GM19351 (cell line): ENCODE data around the gene RHEBL1.

ENCODE experiments used
- ATAC-seq: cut with Tn5 transposase; IDR thresholded peaks from one replicate; pipeline ENCODE4 v1.9.1; 2021; ENCODE audit warnings: mild to moderate bottlenecking, moderate library complexity; ENCODE audit not compliant: unreplicated experiment

The RHEBL1 gene

DNA sequence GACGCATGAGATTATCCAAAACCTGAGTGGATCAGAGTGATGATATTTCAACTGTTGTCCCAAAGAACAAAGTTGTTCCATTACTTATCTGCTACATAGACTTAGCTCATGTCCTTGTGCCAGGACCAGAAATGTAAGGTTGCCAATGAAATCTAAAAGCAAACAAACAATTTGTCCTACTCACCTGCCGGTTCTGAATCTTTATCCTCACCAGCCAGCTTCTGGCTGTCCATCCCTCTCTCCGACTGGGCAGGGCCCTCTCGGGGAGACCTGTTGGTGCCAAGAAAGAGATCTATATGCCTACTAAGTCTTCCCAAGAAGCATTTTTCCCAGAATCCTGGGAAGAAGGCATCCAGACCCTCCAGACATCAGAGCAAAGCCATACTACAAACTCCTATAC, 14.7 kb downstream of the RHEBL1 start:
- ATAC-seq = no peak

DNA sequence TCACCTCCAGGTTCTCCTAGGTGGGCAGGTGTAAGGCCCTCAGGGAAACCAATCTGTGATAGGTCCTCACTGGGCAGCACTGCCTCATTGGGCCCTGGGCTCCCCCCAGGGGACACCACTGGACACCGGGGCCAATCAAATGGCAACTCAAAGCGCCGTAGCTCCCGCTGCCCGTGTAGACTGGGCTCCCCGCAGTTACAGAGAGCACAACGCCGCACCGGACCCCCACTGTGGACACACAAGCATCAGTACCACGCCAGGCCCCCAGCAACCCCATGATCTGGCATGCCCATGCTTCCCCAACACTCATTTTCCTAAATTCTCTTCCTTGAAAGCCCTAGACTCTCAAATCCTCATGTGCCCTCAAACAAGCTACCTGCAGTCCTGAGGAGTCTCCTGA, 15.3 kb downstream of the RHEBL1 start:
- no peak for ATAC-seq

DNA sequence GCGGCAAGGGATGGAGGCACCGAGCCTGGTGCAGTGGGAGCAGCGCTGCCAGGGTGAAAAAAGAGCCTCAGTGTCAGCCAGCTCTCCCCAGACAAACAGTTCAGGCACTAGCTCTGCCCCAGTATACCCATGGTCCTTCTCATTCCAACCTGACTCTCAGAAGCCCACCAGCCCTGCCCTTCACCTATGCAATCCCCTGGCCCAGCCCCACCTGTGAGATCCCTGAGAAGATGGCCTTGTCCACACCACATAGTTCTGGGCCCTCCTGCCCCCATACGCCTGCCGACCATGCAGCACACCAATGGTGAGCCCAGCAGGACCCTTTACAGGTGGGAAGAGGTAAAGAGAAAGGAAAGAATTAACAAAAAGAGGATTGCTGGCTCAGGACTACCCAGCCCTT, 15.7 kb downstream of the RHEBL1 start:
- no peak for ATAC-seq

DNA sequence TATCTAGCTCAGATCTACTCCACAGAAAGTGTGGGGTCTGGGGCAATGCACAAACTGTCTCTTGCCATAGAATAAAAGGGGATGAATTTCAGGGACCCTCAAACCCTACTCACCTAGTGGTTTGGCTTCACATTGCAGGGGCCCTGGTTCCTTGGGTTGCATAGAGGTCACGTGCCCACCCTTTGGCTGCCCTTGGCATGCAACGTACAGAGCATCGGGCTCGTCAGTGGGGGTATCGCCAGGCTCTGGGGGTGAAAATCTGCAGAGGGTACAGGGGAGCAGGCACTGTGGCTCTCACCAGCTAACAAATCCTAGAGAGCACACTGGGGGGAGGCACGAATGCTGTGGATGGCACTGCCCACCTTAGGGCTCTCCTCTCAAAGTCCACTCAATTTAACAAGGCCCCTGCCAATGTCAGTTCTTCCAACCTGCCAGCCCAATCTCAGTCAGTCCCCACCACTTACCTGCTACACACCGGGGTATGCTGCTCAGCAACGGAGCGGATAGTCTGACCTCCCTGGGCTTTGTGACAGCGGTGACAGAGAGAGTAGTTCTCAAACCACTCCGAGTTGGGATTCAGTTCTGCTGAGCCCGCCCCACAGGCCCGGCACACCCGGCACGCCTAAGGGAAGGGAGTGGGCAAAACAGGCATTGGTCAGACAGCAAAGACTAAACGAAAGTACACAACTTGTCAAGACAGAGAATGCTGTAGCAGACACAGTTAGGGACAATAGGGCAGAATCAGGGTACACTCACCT, 17.1 kb downstream of the RHEBL1 start:
- ATAC-seq = no peak

DNA sequence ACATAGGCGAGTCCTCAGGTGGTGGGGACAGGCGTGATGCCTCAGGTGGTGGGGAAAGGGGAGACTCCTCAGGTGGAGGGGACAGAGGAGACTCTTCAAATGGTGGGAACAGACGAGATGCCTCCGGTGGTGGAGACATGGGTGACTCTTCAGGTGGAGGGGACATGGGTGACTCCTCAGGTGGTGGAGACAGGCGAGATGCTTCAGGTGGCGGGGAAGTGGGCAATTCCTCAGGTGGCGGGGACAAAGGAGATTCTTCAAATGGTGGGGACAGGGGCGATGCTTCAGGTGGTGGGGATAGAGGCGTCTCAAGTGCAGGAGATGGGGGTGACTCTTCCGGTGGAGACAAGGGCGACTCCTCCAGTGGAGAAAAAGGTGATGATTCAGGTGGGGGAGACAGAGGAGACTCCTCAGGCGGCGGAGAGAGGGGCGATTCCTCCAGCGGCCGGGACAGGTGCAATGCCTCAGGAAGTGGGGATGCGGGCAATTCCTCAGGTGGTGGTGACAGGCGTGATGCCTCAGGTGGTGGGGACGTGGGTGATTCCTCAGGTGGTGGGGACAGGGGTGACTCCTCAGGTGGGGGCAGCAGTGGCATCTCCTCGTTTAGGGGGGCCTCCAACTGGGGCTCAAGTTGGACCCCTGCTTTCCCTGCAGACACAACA, 17.9 kb downstream of the RHEBL1 start:
- ATAC-seq = no peak

DNA sequence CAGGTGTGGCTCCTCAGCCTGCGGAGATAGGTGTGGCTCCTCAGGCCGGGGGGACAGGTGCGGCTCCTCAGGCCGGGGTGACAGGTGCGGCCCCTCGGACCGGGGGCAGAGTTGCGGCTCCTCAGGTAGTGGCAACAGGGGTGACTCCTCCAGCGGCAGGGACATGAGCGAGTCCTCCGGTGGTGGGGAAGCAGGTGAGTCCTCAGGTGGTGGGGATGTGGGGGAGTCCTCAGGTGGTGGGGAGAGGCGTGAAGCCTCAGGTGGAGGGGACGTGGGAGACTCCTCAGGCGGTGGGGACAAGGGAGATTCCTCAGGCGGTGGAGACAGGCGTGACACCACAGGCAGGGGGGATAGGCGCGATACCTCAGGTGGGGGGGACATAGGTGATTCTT, 18.4 kb downstream of the RHEBL1 start:
- ATAC-seq = no peak

DNA sequence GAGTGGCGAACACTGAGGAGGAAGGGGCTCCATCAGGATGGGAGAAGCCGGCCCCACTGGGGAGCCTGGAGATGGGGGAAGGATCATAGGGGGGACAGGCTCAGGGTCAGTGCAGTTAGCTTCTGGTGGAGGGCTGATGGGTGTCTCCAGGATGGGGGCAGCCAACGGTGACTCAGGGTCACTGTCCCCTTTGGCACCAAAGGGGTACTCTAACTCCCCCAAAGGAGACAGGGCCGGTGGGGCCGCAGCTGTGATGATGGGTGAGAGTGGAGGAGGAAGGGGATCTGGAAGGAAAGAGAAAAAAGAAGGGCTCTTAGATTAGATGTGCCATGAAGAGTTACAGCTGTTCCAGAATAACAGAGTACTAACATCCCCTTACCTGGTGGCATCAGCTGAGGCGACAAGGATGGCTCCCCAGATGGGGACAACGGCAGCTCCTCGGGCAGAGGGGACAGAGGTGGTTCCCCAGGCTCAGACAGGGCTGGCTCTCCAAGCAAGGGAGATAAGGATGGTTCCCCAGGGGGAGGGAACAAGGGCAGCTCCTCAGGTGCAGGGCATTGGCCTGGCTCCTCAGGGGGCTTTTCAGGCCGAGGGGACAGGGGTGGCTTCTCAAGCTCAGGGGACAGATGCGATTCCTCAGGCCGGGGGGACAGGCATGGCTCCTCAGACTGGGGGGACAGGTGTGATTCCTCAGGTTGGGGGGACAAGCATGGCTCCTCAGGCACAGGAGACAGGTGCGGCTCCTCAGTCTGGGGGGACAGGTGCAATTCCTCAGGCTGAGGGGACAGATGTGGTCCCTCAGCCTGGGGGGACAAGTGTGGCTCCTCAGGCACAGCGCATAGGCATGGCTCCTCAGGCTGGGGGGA, 19.0 kb downstream of the RHEBL1 start:
- ATAC-seq = no peak

DNA sequence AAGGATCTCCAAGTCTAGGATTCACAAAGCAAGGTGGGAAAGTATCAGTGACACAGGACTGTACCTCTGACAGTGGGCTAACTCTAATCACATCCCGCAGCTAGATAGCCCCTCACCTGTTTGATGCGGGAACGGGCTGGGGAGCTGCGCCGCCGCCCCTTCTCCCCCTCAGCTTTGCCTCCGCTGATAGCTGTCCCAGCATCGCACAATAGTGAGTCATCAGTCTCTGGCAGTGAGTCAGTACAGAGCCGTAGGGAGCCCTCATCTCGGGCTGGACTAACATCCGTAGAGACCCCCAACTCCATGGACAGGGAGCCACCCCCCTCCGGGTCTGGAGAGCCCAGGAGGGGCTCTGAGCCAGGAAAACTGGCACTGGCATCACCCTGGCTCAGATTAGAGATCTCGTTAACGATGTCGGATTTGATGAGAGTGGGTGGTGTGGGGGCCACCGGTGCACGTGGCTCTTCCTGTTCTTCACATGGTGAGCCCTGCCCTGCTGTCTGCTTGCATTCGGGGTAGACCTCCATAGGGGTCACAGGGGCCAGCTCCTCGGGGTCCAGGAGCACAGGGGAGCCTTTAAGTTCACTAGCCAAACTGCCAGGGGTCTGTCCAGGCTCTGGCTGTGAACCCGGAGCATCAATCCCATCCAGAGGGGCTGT, 20.1 kb downstream of the RHEBL1 start:
- ATAC-seq = no peak

DNA sequence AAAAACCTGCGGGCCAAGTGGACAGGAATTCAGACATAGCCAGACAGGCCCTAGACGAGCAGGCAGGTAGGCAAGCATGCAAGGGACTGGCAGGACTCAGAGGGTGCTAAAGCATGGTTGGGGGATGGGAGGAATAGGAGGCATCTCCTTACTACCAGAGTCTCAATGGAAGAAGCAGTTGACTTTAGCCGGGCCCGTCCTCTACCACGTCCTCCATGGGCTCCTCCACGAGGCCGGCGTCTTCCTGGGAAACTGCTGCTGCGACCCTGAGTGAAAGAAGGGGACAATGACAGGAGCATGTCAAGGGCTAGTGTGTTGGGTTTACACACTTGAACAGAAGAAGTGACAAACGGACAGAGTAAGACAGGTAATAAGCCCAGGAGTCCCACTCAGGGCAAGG, 20.8 kb downstream of the RHEBL1 start:
- no peak for ATAC-seq

DNA sequence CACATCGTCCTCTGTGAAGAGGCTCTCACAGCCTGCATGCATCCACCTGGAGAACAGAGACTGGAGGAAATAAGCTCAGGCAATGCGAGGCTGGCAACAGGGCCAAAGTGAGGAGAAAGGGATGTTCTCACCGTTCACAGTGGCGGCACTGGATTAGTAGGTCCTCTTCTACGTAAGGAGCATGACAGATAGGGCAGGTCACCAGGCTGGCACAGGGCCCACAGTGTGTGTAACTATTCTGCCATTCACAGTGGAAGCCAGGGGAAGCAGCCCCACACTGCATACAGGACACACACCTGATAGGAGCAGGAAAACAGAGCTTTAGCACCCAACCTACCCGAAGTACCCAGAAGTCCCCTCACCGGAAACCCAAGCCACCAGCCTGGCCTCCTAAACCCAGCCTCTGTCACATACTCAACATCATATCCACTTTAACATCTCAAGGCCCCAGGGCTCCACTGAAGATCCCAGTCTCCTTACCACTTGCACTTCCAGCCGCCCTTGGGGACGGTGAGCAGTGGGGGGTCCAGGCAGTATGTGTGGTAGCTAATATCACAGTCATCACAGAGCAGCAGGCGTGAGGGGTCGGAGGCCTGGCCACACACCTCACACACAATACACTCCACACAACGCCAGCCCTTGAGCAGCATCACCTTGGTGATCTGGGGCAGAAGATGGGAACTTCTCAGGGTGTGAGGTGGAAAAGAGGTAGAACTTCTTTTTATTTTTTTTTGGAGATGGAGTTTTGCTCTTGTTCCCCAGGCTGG, 23.5 kb downstream of the RHEBL1 start:
- no peak for ATAC-seq

DNA sequence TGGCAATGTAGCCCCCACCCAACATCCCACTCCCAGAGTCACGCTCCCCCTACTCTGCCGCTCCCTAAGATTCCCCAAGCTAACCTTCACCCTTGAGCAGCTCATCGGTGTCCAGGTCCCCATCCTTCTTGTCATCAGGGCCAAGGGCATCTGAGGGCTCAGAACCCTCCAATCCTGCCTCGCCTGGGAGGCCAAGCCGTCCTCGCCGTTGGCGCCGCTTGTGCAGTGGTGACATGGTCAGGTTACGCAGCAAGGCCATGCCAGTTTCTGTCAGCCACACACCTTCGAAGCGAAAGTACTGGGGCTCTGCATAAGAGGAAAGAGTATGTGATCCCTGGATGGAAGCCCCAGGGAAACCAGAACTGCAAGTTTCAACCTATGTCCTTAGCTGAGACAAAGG, 25.1 kb downstream of the RHEBL1 start:
- no peak for ATAC-seq

DNA sequence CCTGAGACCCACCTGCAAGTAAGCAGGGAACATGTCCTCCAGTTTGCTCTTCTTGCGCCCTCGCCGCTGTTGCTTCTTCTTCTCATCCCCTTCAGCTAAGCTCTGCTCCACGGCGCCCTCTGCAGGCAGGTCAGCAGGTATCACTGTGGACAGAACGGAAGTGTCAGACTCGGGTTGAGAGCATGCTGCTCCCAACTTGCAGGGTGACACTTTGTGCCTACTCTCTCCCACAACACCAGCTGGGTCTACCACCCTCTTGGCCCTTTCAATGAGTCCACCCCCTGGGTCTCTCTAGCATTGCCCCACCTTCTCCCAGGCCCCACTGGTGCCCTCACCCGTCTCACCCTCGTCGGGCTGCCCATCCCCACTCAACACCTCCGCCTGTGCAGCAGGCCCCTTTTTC, 25.9 kb downstream of the RHEBL1 start:
- ATAC-seq = no peak

DNA sequence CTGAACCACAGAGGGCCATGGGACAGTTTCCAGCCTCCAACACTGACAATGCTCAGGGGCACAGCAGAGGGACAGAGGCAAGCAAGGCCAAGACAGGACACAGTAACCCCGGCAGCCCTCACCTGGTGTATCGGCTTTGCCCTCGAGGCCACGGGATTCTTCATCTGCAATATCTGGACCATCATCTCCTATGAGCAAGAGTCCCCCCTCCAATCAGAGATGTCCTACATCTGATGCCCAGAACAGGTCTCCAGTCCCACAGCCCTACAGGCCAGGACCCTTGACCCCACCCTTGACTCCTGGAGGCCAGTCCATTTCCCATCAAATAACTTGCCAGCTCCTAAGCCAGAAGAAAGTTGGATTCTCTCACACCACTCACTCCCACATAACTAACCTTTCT, 26.5 kb downstream of the RHEBL1 start:
- ATAC-seq = no peak

DNA sequence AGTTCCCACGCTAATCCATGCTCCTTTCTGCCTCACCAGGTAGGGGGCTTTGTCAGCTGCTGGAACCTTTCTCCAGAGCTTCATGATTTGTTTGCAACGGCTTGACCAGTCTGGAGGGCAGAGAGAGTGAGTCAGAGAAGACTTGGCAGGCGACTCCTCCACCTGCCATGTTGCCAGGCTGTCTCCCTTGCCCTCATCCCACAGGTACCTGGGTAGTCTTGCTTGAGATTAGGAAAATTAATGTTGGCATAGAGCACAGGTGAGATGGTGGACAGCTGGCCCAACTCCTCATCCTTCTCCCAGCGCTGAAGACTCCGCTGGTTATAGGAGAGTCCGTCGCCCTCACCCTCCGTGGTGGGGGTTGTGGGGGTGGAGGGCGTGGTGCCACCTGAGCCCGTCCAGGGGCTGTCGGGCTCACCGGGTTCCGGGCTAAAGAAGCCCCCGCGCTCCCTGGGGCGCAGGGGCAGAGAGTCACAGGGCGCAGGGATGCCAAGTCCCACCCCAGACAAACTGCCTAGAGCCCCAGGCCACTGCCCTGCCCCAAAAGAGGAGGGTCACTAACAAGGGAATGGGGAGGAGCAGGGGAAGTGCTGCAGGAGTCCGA, 27.8 kb downstream of the RHEBL1 start:
- no peak for ATAC-seq

DNA sequence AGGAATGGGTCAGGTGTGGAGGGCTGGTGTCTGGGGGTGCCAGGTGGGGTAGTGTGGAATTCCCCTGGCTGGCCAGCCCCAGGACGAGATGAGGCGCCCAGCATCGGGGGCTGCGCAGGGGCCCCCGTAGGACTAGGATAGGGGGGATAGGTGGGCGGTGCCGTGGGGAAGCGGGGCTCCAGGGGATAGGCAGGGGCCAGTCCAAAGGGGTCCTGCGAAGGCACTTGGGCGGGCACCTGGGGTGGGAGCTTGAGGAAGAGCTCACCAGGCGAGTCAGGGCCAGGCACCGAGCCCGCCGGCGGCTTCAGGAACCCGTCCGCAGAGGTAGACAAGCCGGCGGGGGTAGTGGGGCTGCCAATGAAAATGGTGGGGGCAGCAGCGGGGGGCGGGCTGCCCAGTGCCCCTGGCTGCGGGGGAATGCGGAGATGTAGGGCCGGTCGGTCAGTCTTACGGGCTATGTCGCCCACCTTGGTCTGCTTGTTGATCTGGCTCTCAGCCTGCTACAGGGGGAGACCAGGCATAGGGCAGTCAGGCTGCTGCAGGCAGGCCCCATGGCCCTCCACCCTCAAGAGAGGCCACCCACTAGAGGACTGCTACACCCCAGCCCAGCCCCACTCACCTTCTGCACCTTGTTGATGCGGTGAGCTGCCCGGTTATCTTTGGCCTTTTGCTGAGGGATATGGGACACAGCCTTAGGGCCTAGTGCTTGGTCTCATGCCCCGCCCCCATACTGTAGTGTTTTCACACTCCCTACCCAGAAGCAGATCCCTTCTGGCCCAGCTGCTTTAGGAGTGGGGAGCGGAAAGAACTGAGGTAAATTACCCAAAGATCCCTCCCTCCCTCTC, 28.5 kb downstream of the RHEBL1 start:
- ATAC-seq = no peak

DNA sequence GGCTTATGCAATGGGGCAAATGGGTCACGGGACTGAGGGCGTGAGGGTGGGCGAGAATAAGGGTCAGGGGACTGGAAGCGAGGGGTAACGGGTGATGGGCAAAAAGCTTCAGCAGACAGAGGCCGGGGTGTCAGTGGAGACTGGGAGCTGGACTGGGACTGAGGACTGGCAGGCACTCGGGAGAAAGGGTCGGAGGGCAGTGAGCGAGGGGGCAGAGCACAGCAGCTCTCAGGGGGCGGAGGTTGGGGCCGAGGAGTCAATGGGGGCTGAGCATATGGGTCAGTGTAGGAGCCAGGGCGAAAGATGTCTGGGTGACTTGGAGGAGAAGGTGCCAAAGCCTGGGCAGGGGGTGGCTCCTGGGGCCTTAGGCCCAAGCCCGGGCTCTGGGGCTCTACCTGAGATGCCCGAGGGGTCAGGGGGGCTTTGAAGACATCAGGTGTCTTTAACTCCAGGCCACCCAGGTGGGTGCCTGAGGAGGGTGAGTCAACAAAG, 29.4 kb downstream of the RHEBL1 start:
- no peak for ATAC-seq

DNA sequence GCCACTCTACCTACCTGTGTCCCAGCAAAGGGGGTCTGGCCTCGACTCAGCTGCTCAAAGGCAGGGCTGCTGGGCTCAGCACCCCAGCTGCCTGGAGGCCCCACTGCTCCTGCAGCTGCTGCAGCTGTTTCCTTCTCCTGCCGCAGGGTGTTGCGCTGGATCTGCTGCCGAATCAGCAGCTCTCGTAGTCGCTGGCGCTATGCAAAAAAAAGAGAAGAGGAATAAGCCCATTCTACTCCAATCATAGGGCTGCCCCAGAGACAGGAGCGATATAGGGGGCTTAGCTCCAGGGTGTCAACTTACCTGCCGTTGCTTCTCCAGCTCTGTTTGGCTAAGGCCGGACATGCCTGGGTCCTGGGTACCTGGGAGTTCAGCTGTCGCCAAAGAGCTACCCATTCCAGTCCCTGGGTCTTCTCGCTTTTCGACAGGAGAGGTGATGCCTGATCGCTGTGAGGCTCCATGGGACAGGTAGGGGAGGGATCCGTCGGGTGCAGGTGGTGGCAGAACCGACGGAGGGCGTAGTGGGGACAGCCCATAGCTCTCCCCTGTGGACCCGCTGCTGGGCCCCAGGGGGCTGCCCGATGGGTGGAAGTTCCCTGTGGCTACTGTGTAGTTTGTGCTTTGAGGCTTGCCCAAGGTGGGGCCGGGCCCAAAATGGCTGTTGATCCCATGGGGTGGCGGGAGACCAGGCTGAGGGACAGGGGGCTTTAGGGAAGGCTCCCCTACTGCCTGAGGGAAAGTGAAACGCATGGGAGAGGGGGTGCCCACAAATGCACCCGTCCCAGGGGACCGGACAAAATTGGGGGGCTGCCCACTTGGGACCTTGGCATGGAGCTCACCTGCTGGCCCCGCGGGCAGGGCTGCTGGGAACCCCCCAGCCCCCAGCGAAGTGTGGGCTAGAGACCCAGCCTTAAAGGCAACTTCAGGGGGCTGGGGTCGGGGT, 30.1 kb downstream of the RHEBL1 start:
- ATAC-seq = no peak
